ENCODE measurements around the gene EFNA5.
"Not testable (repeated sequence)": the region's sequence is repeated elsewhere in the genome, so short reads cannot be mapped to it uniquely, and the experiment has no call there.

DNA sequence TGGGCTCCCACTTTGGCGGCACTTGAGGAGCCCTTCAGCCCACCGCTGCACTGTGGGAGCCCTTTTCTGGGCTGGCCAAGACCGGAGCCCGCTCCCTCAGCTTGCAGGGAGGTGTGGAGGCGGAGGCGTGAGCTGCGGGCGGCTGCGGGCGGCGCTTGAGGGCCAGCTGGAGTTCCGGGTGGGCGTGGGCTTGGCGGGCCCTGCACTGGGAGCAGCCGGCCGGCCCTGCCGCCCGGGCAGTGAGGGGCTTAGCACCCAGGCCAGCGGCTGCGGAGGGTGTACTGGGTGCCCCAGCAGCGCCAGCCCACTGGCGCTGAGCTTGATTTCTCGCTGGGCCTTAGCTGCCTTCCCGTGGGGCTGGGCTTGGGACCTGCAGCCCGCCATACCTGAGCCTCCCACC, 176.6 kb downstream of the EFNA5 start:
- TF ChIP-seq, protein P1, sequence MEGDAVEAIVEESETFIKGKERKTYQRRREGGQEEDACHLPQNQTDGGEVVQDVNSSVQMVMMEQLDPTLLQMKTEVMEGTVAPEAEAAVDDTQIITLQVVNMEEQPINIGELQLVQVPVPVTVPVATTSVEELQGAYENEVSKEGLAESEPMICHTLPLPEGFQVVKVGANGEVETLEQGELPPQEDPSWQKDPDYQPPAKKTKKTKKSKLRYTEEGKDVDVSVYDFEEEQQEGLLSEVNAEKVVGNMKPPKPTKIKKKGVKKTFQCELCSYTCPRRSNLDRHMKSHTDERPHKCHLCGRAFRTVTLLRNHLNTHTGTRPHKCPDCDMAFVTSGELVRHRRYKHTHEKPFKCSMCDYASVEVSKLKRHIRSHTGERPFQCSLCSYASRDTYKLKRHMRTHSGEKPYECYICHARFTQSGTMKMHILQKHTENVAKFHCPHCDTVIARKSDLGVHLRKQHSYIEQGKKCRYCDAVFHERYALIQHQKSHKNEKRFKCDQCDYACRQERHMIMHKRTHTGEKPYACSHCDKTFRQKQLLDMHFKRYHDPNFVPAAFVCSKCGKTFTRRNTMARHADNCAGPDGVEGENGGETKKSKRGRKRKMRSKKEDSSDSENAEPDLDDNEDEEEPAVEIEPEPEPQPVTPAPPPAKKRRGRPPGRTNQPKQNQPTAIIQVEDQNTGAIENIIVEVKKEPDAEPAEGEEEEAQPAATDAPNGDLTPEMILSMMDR (IDR thresholded peaks at IDR 0.05): not testable (repeated sequence)
- not testable (repeated sequence) for TF ChIP-seq POLR2A, POLR2AphosphoS5 (IDR thresholded peaks at IDR 0.05)

Measured in prostate gland (tissue), 2 donors.